Measurements from ENCODE around the gene SPRED2. TPM values are rescaled to one million over a fixed set of nuclear protein-coding genes. Genes with fewer than 3 reads are reported as not detected.

The SPRED2 gene
- total and polyA plus RNA-seq, 2 donors from 2014 or later, result 8.9 to 42.3 TPM

- intact Hi-C loops (cut with DNase I), result loop anchor here (10.0 kb wide), 1 partner anchor 166 kb away; no protein-coding TSS in a partner anchor
- peaks cover 0 to 4% (median 3%) of the 10 kb centered on the region in 3 donors for H3K4me1 ChIP-seq (ENCODE audit: control insufficient read depth in 2 of 3, insufficient read depth in 2 of 3, low read depth in 1 of 3, low read length in 3 of 3)
- peak overlapping the region; percentile 50 to 82 (median 75) for H3K4me3 ChIP-seq (ENCODE audit: low read length in 3 of 3)
- H3K9ac ChIP-seq (ENCODE audit: low read length in 3 of 3), result peak overlapping the region; percentile 22 to 82 (median 65)
- H3K9me3 ChIP-seq (ENCODE audit: control insufficient read depth in 2 of 3, insufficient read depth in 1 of 3, low read length in 3 of 3), result no peaks in the 10 kb centered on the region
- FAIRE-seq, result no peak
- H3K27me3 ChIP-seq (ENCODE audit: control insufficient read depth, insufficient read depth, low read length), result no peaks in the 10 kb centered on the region
- peak; percentile 77 to 92 (median 87) for DNase-seq
- no peaks in the 10 kb centered on the region for H3K36me3 ChIP-seq (ENCODE audit: control insufficient read depth in 2 of 3, insufficient read depth in 3 of 3, low read length in 3 of 3)
- peak overlapping the region; percentile 94 to 96 for H3K27ac ChIP-seq (ENCODE audit: low read depth in 2 of 2, low read length in 2 of 2)
- TF ChIP-seq CTCF (IDR thresholded peaks at IDR 0.05; ENCODE audit: borderline replicate concordance, extremely low read depth, insufficient read depth), result no peak
Observed at GRCh38 chr2:65430603-65431420, 1.6 kb downstream of the SPRED2 start.

DNA sequence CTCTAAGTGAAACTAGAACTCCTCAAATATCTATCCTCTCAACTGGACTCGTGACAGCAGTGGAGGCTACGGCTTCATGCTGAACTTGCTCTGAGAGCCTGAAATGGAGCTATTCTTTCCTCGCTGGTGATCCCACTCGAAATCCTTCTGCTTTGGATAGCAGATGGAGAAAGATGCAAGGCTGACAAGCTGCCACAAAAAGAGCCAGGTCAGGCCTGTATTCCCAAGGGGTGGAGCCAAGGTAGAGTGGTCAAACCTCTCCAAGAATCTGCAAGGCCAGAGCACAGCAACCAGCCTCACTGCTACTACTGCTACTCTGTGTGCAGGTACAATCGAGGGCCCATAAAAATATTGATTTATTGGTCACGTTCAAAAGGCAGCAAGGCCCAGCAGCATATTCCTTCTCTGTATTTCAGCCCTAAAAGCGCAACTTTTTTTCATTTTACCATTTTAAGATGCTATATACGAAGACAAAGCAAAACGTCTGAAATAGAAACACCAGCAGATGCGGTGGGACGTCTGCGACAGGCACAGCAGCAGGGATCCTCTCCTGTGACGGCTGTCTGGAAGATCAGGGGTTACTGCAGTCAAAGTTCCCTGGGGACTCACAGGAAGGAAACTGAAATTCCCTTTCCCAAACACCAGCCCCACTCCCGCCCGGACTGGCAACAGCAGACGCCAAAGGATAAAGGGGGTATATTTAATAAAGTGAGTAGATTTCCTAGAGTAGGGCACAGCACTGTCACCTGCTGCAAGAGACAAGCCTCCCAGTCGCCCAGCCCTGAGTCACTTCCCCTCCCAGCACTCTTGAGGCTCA, 2.4 kb downstream of the SPRED2 start:
- peaks cover 0 to 4% (median 3%) of the 10 kb centered on the region in 3 donors for H3K4me1 ChIP-seq (ENCODE audit: control insufficient read depth in 2 of 3, insufficient read depth in 2 of 3, low read depth in 1 of 3, low read length in 3 of 3)
- no peak for TF ChIP-seq CTCF (IDR thresholded peaks at IDR 0.05; ENCODE audit: borderline replicate concordance, extremely low read depth, insufficient read depth)
- peak overlapping the region in 1 of 3 donors; percentile 37 for H3K9ac ChIP-seq (ENCODE audit: low read length in 3 of 3)
- no peak for FAIRE-seq
- H3K36me3 ChIP-seq (ENCODE audit: control insufficient read depth in 2 of 3, insufficient read depth in 3 of 3, low read length in 3 of 3), result no peaks in the 10 kb centered on the region
- H3K27me3 ChIP-seq (ENCODE audit: control insufficient read depth, insufficient read depth, low read length), result no peaks in the 10 kb centered on the region
- intact Hi-C loops (cut with DNase I), result loop anchor here (10.0 kb wide), 1 partner anchor 165 kb away; no protein-coding TSS in a partner anchor
- peak in 3 of 5 donors; percentile 21 to 46 (median 27) for DNase-seq
- peak overlapping the region; percentile 94 to 96 for H3K27ac ChIP-seq (ENCODE audit: low read depth in 2 of 2, low read length in 2 of 2)
- H3K4me3 ChIP-seq (ENCODE audit: low read length in 3 of 3), result peak overlapping the region; percentile 24 to 82 (median 75)
- no peaks in the 10 kb centered on the region for H3K9me3 ChIP-seq (ENCODE audit: control insufficient read depth in 2 of 3, insufficient read depth in 1 of 3, low read length in 3 of 3)

GRCh38 chr2:65427532-65427931, 4.9 kb downstream of the SPRED2 start:
- no peaks in the 10 kb centered on the region for H3K9me3 ChIP-seq (ENCODE audit: control insufficient read depth in 2 of 3, insufficient read depth in 1 of 3, low read length in 3 of 3)
- no peak overlapping the region for H3K27ac ChIP-seq (ENCODE audit: low read depth in 2 of 2, low read length in 2 of 2)
- H3K27me3 ChIP-seq (ENCODE audit: control insufficient read depth, insufficient read depth, low read length), result no peaks in the 10 kb centered on the region
- intact Hi-C loops (cut with DNase I), result no loop called here
- H3K36me3 ChIP-seq (ENCODE audit: control insufficient read depth in 2 of 3, insufficient read depth in 3 of 3, low read length in 3 of 3), result no peaks in the 10 kb centered on the region
- no peak for TF ChIP-seq CTCF (IDR thresholded peaks at IDR 0.05; ENCODE audit: borderline replicate concordance, extremely low read depth, insufficient read depth)
- no peak for FAIRE-seq
- no peak for DNase-seq
- peaks cover 0 to 4% (median 3%) of the 10 kb centered on the region in 3 donors for H3K4me1 ChIP-seq (ENCODE audit: control insufficient read depth in 2 of 3, insufficient read depth in 2 of 3, low read depth in 1 of 3, low read length in 3 of 3)
- H3K9ac ChIP-seq (ENCODE audit: low read length in 3 of 3), result no peak overlapping the region
- no peak overlapping the region for H3K4me3 ChIP-seq (ENCODE audit: low read length in 3 of 3)
